ENCODE data around the gene STRIP2.
A peak's percentile ranks its signal among the peaks of the same experiment; 100 is the strongest.
"Not testable (repeated sequence)": the region's sequence is repeated elsewhere in the genome, so short reads cannot be mapped to it uniquely, and the experiment has no call there.

Gene STRIP2

GRCh38 chr7:129401228-129401966, 32.8 kb upstream of the STRIP2 start:
- H3K4me3 ChIP-seq (replicated peaks; ENCODE audit: low read depth, low read length): no peak overlapping the region
- DNase-seq (ENCODE audit: low read depth): peak; percentile 4
- TF ChIP-seq CTCF (IDR thresholded peaks at IDR 0.05; ENCODE audit: low read length, missing control alignments): no peak

GRCh38 chr7:129401967-129402860, 32.0 kb upstream of the STRIP2 start:
- DNase-seq (ENCODE audit: low read depth): peak; percentile 8
- TF ChIP-seq CTCF (IDR thresholded peaks at IDR 0.05; ENCODE audit: low read length, missing control alignments): peak; percentile 6
- no peak overlapping the region for H3K4me3 ChIP-seq (replicated peaks; ENCODE audit: low read depth, low read length)

GRCh38 chr7:129405527-129405926, 28.7 kb upstream of the STRIP2 start:
- no peak overlapping the region for H3K4me3 ChIP-seq (replicated peaks; ENCODE audit: low read depth, low read length)
- no peak for TF ChIP-seq CTCF (IDR thresholded peaks at IDR 0.05; ENCODE audit: low read length, missing control alignments)
- no peak for DNase-seq (ENCODE audit: low read depth)

GRCh38 chr7:129410238-129410637, 24.0 kb upstream of the STRIP2 start:
- DNase-seq (ENCODE audit: low read depth); H3K4me3 ChIP-seq (replicated peaks; ENCODE audit: low read depth, low read length): not testable (repeated sequence)

GRCh38 chr7:129412501-129412900, 21.7 kb upstream of the STRIP2 start:
- TF ChIP-seq CTCF (IDR thresholded peaks at IDR 0.05; ENCODE audit: low read length, missing control alignments): no peak
- DNase-seq (ENCODE audit: low read depth): no peak
- H3K4me3 ChIP-seq (replicated peaks; ENCODE audit: low read depth, low read length): no peak overlapping the region

- no peak for DNase-seq (ENCODE audit: low read depth)
- TF ChIP-seq CTCF (IDR thresholded peaks at IDR 0.05; ENCODE audit: low read length, missing control alignments): no peak
- no peak overlapping the region for H3K4me3 ChIP-seq (replicated peaks; ENCODE audit: low read depth, low read length)
Observed at GRCh38 chr7:129417073-129417472, 17.2 kb upstream of the STRIP2 start.

GRCh38 chr7:129421717-129422250, 12.4 kb upstream of the STRIP2 start:
- peak; percentile 7 for DNase-seq (ENCODE audit: low read depth)
- TF ChIP-seq CTCF (IDR thresholded peaks at IDR 0.05; ENCODE audit: low read length, missing control alignments): no peak
- H3K4me3 ChIP-seq (replicated peaks; ENCODE audit: low read depth, low read length): no peak overlapping the region
